ENCODE measurements around the gene TCAIM.

Gene TCAIM, protein sequence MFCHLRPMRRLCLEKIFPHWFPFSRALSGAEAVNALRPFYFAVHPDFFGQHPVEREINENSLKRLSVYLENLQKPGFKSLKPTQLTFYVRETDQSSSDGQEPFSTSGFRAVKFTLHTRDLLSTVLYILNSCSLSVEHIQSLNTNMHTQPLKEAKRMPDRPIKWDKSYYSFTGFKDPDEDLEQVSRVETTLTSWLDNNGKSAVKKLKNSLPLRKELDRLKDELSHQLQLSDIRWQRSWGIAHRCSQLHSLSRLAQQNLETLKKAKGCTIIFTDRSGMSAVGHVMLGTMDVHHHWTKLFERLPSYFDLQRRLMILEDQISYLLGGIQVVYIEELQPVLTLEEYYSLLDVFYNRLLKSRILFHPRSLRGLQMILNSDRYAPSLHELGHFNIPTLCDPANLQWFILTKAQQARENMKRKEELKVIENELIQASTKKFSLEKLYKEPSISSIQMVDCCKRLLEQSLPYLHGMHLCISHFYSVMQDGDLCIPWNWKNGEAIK

DNA sequence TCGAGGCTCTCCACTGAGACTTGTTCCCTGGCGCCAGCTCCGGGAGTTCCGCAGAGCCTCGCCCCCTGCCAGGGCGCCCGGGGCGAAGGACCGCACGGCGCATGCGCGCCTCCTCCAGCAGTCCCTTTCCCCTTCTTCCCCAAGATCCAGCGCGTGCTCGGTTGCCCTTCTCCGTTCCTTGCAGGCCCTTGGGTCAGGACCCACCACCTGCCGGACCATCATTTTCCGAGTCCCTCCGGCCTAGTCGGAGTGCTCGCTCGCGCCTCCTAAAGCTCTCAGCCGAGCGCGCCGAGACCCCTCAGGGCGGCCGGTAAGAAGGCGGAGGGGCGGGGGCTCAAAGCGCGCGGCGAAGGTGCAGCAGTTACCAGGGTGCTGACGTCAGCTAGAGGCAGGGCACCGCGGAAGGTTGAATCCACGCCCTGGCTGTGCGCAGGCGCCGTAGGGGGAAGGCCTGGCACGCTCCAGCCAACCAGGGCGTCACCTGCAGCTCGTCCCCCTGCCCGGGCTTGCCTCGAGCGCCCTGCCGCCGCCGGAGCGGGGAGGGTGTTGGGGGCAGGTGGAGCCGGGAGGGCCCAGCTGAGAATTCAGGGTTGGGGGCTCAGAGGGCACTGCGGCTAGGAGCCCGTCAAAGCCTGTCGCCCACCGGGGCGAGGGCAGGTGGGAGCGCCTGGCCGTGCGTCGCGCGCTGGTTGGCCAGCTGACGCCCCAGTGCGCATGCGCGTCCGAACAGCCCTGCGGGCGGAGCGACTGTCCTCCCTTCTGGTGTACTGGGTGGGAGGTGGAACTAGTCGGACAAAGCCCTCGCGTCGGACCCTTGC, at the start of gene TCAIM:
TSS of gene TCAIM (plus strand) at position 757 of the 818 bp plus-strand sequence. CDS start 16,017 bp downstream, outside the sequence.
- Histone ChIP-seq H3K9me3 (no peaks in the 10 kb centered on the region), H3K36me3 (peaks cover 5% of the 10 kb centered on the region; the same call in 1 of the 2 replicates), H3K4me2 (peak within 1 kb of the TSS; percentile 86), H3K27ac (peak within 1 kb of the TSS; percentile 88), H4K20me1 (no peaks in the 10 kb centered on the region), H3K27me3 (no peaks in the 10 kb centered on the region), H3K4me1 (peaks cover 24% of the 10 kb centered on the region), H3K4me3 (peak within 1 kb of the TSS; percentile 70), H3K9ac (peak within 1 kb of the TSS; percentile 82)
- TF ChIP-seq Cebpa-rat (IDR thresholded peaks at IDR 0.05) = no peak

DNA sequence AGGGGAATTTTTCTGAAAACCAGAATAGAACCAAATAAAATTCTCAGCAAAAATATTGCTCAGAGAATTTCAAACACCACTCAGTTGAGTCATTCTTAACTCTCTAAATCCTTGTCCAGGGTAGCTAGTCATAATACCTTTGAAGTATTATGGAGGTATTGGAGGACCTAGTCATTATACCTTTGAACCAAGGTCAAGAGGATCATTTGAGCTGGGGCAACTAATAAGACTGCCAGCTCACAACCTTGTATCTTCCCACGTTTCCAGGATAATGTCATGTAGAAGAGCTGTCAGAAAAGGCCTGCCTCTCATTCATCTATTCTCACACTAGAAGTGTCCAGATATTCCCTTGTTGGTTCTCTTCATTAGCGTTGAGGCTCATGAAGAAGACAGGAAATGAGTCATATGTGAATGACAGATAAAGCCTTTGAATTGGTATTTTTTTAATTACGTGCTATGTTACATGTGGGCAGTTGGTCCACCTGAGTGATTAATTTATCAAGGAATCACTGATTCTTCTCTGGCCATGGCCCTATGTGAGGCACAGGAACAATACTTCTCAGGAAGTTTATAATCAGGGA, 48.6 kb upstream of the TCAIM start:
- Histone ChIP-seq H3K4me1 (no peaks in the 10 kb centered on the region), H3K9ac (no peak overlapping the region), H3K27me3 (no peaks in the 10 kb centered on the region), H4K20me1 (no peaks in the 10 kb centered on the region), H3K4me3 (no peak overlapping the region), H3K36me3 (no peaks in the 10 kb centered on the region), H3K4me2 (no peak overlapping the region), H3K9me3 (no peaks in the 10 kb centered on the region), H3K27ac (no peak overlapping the region)
- TF ChIP-seq Cebpa-rat (IDR thresholded peaks at IDR 0.05) = no peak

DNA sequence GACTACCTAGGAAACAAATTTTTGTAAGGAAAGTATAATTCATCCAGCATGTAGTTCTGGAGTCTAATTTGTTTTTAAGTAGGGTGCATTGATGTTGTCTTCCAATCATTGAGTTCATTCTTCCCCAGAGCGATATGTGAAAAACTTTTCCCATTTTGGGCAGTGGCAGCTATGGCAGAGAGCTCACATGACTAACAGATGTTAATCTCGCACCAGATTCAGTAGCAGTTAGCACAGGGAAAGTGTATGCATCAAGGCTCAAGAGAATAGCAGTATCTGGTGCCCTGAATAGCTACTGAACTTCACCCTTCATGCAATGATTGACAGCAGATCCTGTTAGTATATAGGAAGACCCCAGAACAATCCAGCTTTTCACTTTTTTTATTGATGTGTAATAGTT, 46.3 kb upstream of the TCAIM start:
- H3K4me1 ChIP-seq = no peaks in the 10 kb centered on the region
- no peak overlapping the region for H3K4me3 ChIP-seq
- no peaks in the 10 kb centered on the region for H3K9me3 ChIP-seq
- no peaks in the 10 kb centered on the region for H3K27me3 ChIP-seq
- no peak overlapping the region for H3K27ac ChIP-seq
- no peak for TF ChIP-seq Cebpa-rat (IDR thresholded peaks at IDR 0.05)
- no peak overlapping the region for H3K4me2 ChIP-seq
- no peaks in the 10 kb centered on the region for H4K20me1 ChIP-seq
- H3K36me3 ChIP-seq = no peaks in the 10 kb centered on the region
- H3K9ac ChIP-seq = no peak overlapping the region

DNA sequence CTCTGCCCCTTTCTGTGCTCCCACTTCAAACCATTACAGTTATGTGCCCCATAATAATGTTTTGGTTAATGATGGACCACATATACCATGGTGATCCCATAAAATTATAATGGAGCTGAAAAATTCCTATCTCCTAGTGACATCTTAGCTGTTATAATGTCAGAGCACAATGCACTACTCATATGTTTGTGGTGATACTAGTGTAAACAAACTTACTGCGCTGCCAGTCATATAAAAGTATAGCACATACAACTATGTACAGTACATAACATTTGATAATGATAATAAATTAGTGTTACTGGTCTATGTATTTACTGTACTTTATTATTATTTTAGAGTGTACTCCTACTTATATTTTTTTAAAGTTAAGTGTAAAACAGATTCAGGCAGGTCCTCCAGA, 45.6 kb upstream of the TCAIM start:
- no peak for TF ChIP-seq Cebpa-rat (IDR thresholded peaks at IDR 0.05)
- H3K4me2 ChIP-seq = no peak overlapping the region
- no peaks in the 10 kb centered on the region for H3K9me3 ChIP-seq
- no peaks in the 10 kb centered on the region for H3K27me3 ChIP-seq
- no peaks in the 10 kb centered on the region for H4K20me1 ChIP-seq
- H3K4me3 ChIP-seq = no peak overlapping the region
- H3K27ac ChIP-seq = no peak overlapping the region
- no peaks in the 10 kb centered on the region for H3K36me3 ChIP-seq
- no peak overlapping the region for H3K9ac ChIP-seq
- H3K4me1 ChIP-seq = no peaks in the 10 kb centered on the region

DNA sequence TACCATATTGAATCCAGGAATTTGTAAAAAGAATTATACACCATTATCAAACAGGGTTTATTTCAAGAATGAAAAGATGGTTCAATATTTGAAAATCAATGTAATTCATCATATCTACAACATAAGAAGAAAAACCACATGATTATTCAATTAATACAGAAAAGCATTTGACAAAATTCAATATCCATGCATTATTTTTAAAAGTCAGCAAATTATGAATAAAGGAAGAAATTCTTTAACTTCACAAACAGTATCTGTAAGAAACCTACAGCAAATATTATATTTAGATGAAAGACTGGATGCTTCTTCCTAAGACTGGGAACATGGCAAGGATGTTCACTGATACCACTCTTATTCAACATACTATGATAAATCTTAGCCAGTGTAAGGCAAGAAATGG, 41.3 kb upstream of the TCAIM start:
- TF ChIP-seq Cebpa-rat (IDR thresholded peaks at IDR 0.05) = no peak
- Histone ChIP-seq H3K36me3 (no peaks in the 10 kb centered on the region), H3K4me3 (no peak overlapping the region), H3K4me1 (no peaks in the 10 kb centered on the region), H3K4me2 (no peak overlapping the region), H3K9me3 (no peaks in the 10 kb centered on the region), H3K27me3 (no peaks in the 10 kb centered on the region), H4K20me1 (no peaks in the 10 kb centered on the region), H3K9ac (no peak overlapping the region), H3K27ac (no peak overlapping the region)

DNA sequence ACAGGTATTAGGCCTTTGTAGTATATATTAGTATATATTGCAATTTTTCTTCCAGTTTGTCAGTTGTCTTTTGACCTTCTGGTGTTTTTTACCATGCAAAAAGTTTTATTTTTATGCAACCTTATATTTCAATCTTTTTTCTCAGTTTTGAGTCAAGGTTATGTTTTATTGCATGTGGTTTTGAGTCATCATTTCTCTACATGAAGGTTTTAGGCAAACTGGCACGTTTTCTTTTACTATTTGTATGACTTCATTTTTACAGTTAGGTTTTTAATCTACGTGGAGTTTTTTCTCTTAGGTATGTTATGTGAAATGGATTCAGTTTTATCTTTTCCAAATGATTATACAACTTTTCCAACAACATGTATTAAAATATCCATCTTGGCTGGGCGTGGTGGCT, 36.8 kb upstream of the TCAIM start:
- Histone ChIP-seq H3K4me1 (no peaks in the 10 kb centered on the region), H3K4me3 (no peak overlapping the region), H3K27ac (no peak overlapping the region), H3K27me3 (no peaks in the 10 kb centered on the region), H3K9me3 (no peaks in the 10 kb centered on the region), H4K20me1 (no peaks in the 10 kb centered on the region), H3K4me2 (no peak overlapping the region), H3K36me3 (no peaks in the 10 kb centered on the region), H3K9ac (no peak overlapping the region)
- TF ChIP-seq Cebpa-rat (IDR thresholded peaks at IDR 0.05) = no peak

DNA sequence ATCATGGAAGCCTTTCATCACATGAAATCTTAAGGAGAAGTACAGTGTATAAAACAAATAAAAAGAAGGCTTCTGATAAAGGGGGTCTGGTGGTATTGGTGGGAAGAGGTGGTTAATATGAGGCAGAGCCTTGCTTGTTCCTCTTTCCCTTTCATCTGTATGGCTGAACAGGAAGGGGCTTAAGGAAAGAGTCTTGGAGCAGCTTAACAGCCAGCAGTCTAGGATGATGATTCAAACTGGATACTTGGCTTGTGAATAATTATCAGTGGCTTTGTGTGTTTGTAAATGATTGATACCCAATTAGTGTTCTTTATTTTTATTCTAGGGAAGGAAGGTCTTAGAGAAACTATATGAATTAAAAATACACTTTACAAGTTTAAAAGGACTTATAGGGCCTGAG, 29.1 kb upstream of the TCAIM start:
- Histone ChIP-seq H3K9me3 (no peaks in the 10 kb centered on the region), H3K27ac (no peak overlapping the region), H3K4me1 (no peaks in the 10 kb centered on the region), H4K20me1 (no peaks in the 10 kb centered on the region), H3K36me3 (no peaks in the 10 kb centered on the region), H3K4me2 (no peak overlapping the region), H3K27me3 (no peaks in the 10 kb centered on the region), H3K9ac (no peak overlapping the region), H3K4me3 (no peak overlapping the region)
- no peak for TF ChIP-seq Cebpa-rat (IDR thresholded peaks at IDR 0.05)

DNA sequence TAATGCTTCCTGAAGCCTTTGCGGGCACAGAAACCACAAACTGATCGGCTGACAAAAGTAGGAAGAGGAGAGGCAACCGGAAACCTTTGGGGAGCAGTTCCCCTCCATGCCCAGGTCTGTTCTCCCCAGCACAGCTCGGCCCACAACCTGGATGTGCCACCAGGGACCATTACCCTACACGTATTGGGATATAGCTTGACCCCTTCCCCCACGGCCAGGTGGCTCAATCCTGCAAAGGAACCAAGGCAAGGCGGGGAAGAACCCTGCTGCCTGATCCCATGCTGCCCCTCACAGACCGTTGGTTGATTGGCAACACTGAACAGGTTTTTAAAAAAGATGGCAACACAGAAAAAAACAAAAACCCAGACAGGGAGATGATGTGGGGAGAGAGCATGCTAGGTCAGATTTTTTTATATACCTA, 19.7 kb upstream of the TCAIM start:
- H3K4me1 ChIP-seq = peaks cover 20% of the 10 kb centered on the region
- TF ChIP-seq Cebpa-rat (IDR thresholded peaks at IDR 0.05) = no peak

DNA sequence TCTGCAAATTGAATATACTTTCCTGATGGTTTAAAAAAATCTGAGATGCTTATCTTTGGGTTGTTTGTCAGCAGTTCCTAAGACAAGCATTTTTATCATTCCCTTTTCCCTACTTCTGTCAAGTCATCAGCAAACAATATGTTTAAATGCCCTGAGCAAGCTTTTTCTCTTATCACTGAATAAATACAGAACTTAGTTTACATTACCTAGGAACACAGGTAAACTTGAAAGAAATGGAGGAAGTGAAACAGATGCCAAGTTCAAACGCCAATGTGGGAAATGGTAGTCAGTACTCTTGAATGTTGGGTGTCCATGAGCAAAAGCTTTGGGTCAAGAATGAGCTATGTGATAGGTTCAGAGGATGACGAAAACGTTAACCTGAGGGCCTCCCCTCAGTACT, 17.2 kb upstream of the TCAIM start:
- Histone ChIP-seq H3K4me3 (no peak overlapping the region), H3K9me3 (peaks cover 9% of the 10 kb centered on the region), H3K27me3 (no peaks in the 10 kb centered on the region), H4K20me1 (no peaks in the 10 kb centered on the region), H3K9ac (no peak overlapping the region), H3K4me1 (peaks cover 20% of the 10 kb centered on the region), H3K27ac (no peak overlapping the region), H3K4me2 (no peak overlapping the region), H3K36me3 (no peaks in the 10 kb centered on the region)
- no peak for TF ChIP-seq Cebpa-rat (IDR thresholded peaks at IDR 0.05)

More for the DNA sequence above, 19.7 kb upstream of the TCAIM start:
- no peaks in the 10 kb centered on the region for H4K20me1 ChIP-seq
- H3K9me3 ChIP-seq = no peaks in the 10 kb centered on the region
- H3K27me3 ChIP-seq = no peaks in the 10 kb centered on the region
- peak overlapping the region; percentile 79 for H3K4me2 ChIP-seq
- H3K36me3 ChIP-seq = no peaks in the 10 kb centered on the region
- 0 out of 2 replicates have a peak overlapping the region, but pooled peaks have one; percentile 18 for H3K9ac ChIP-seq
- H3K4me3 ChIP-seq = no peak overlapping the region
- H3K27ac ChIP-seq = peak overlapping the region; percentile 52
